Thoracic aorta (tissue), 2 donors: ENCODE data around the gene RARB. TPM values are rescaled to one million over a fixed set of nuclear protein-coding genes. Genes with fewer than 3 reads are reported as not detected.

Source experiments
- ATAC-seq: fragments of 150-250 bp; one replicate; pipeline ENCODE4 v1.8.0; 2017; ENCODE audit warnings: low read depth; ENCODE audit not compliant: insufficient number of reproducible peaks, low FRiP score
- DNase-seq: peaks from one replicate; pipeline ENCODE4 v3.0.0-alpha.2; 2020; ENCODE audit warnings: low spot score
- H3K27ac ChIP-seq, 2 donors: fragments of 200-600 bp; sonication (generic); 1 replicate in 1 of 2; 2 replicates in 1 of 2; pipeline ENCODE4 v1.5.1; 2016; ENCODE audit warnings: mild to moderate bottlenecking in 2 of 2, moderate library complexity in 2 of 2
- H3K27me3 ChIP-seq: fragments of 200-600 bp; sonication (generic); replicated peaks from 2 replicates; pipeline ENCODE4 v1.6.0; 2016; ENCODE audit warnings: mild to moderate bottlenecking; ENCODE audit not compliant: insufficient read depth
- H3K36me3 ChIP-seq: fragments of 200-600 bp; sonication (generic); one replicate; pipeline ENCODE4 v1.5.1; 2016
- H3K4me1 ChIP-seq, 2 donors: fragments of 200-600 bp; sonication (generic); 1 replicate in 1 of 2; 2 replicates in 1 of 2; pipeline versions ENCODE4 v1.5.1 to v1.6.0; 2016; ENCODE audit warnings: low read depth in 2 of 2, mild to moderate bottlenecking in 1 of 2; ENCODE audit not compliant: control insufficient read depth in 1 of 2
- H3K4me3 ChIP-seq: fragments of 200-600 bp; sonication (generic); 2 replicates; pipeline ENCODE4 v1.5.1; 2016; ENCODE audit warnings: mild to moderate bottlenecking
- H3K9me3 ChIP-seq: fragments of 200-600 bp; sonication (generic); 2 replicates; pipeline ENCODE4 v1.5.1; 2016
- total RNA-seq, 2 donors: library from RNA; depleted of rRNA; stranded (reverse); fragments of >200 nt; gene quantifications; one replicate each; pipeline versions ENCODE4 v1.1.0 to v1.2.3, GENCODE V29; 2016
- TF ChIP-seq, protein P1 (sequence below): fragments of 200-600 bp; sonication (generic); IDR thresholded peaks from one replicate; pipeline ENCODE4 v1.5.1; 2019; ENCODE audit warnings: antibody characterized with exemption

Gene RARB
- total RNA-seq, 2 donors from 2014 or later: 3.8 to 12.3 TPM

DNA sequence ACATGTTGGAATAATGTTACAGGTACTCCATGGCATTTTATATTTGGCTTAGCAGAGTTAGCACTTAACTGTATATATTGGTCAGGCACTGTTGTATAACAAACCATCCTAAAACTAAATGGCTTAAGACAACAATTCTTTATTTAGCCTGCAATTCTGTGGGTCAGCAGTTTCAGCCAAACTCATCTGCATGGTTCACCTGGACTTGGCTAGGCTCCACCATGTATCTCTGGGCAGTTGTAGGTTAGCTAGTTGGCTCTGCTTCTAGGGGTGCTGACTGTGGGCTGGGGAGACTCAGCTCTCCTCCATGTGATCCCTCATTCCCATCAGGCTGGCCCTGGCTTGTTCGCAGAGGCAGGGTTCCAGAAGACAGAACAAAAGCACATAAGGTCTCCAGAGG, 34.4 kb downstream of the RARB start:
- Histone ChIP-seq H3K27me3 (no peaks in the 10 kb centered on the region), H3K4me1 (peaks cover 10 to 22% of the 10 kb centered on the region in 2 donors), H3K9me3 (no peaks in the 10 kb centered on the region), H3K36me3 (no peaks in the 10 kb centered on the region), H3K4me3 (no peak overlapping the region), H3K27ac (no peak overlapping the region)
- DNase-seq: no peak
- ATAC-seq: no peak
- TF ChIP-seq, protein P1, sequence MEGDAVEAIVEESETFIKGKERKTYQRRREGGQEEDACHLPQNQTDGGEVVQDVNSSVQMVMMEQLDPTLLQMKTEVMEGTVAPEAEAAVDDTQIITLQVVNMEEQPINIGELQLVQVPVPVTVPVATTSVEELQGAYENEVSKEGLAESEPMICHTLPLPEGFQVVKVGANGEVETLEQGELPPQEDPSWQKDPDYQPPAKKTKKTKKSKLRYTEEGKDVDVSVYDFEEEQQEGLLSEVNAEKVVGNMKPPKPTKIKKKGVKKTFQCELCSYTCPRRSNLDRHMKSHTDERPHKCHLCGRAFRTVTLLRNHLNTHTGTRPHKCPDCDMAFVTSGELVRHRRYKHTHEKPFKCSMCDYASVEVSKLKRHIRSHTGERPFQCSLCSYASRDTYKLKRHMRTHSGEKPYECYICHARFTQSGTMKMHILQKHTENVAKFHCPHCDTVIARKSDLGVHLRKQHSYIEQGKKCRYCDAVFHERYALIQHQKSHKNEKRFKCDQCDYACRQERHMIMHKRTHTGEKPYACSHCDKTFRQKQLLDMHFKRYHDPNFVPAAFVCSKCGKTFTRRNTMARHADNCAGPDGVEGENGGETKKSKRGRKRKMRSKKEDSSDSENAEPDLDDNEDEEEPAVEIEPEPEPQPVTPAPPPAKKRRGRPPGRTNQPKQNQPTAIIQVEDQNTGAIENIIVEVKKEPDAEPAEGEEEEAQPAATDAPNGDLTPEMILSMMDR: no peak

DNA sequence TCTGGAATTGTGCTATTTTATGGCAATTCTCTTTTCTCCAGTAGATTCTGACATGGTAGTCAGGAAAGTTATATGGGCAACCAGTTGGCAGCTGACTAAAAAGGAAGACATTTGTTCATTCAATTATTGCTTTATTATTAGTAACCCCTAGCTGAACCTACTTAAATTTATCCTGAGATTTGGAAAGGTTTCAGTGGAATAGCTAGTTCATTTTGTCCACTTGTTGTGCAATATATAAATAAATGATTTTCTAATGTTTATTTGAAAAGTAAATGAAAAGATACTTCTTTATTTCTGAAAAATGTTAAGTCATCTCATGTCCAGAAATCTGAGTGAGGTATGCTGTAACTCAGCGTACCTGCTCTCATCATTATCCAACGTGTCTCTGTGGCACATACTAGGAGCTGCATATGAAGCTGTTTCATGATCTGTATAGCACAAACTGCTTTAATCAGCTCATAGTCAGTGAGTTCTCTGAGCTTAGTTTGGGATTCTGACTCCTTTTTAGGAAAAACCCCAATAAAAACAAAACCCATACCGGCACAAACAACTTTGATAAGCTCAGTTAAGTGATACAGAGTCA, 35.9 kb downstream of the RARB start:
- DNase-seq (no peak), ATAC-seq (no peak)
- H3K4me1 ChIP-seq: peaks cover 5 to 21% of the 10 kb centered on the region in 2 donors
- H3K4me3 ChIP-seq: no peak overlapping the region
- H3K9me3 ChIP-seq: no peaks in the 10 kb centered on the region
- no peaks in the 10 kb centered on the region for H3K27me3 ChIP-seq
- TF ChIP-seq, protein P1: no peak
- no peak overlapping the region for H3K27ac ChIP-seq
- no peaks in the 10 kb centered on the region for H3K36me3 ChIP-seq

DNA sequence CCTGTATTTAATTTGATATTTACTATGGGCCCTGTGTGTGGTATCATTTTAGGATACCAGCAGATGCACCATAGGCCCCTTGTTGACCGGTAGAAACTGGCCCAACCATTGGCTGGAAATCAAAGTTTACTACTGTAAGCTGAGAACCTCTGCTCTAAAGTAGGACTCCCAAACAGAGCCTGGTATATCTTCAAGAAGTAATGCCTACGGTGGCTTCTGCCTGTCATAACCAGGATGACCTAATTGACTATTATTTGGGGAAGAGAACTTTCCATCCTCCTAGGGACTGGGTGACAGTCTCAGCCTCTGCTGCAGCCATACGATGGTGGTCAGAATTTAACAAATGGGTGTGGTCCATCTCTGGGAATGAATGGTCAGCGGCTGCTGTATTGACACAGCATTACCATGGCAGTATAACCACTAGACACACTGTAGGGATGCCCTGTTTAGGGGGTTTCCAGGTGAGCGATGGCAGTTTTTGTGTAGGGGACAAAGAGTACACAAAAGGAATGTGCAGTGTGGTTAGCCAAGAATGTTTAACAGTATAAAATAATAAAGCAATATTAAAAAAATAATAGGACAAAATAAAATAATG, 37.3 kb downstream of the RARB start:
- no peak overlapping the region for H3K4me3 ChIP-seq
- H3K27ac ChIP-seq: no peak overlapping the region
- TF ChIP-seq, protein P1: no peak
- ATAC-seq (no peak), DNase-seq (no peak)
- no peaks in the 10 kb centered on the region for H3K36me3 ChIP-seq
- H3K4me1 ChIP-seq: peaks cover 10 to 34% of the 10 kb centered on the region in 2 donors
- H3K27me3 ChIP-seq: no peaks in the 10 kb centered on the region
- H3K9me3 ChIP-seq: no peaks in the 10 kb centered on the region

DNA sequence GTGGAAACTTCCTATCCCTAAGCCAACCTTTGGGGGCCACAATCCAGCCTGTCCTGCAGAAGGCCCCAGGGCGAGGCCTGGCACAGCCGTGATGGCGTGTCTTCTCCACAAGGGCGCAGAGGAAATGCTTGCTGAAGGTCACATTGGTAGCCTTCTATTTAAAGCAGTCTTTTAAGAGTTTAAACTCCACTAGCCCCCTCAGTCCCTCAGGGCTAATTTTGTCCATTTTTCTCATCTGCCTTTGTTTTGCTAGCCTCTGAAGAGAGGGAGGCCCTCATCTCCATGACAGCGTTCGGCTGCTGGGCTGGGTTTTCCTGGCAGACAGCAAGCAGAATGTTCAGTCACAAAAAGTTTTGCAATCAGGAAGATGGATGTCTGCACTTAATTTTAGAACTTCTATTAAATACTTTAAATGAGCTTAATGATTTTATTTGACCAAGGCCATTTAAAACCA, 40.8 kb downstream of the RARB start:
- Histone ChIP-seq H3K4me3 (peak overlapping the region; percentile 23), H3K4me1 (peaks cover 17 to 60% of the 10 kb centered on the region in 2 donors), H3K36me3 (no peaks in the 10 kb centered on the region), H3K27ac (peak overlapping the region; percentile 70 to 80), H3K27me3 (no peaks in the 10 kb centered on the region), H3K9me3 (no peaks in the 10 kb centered on the region)
- ATAC-seq (peak; percentile 24), DNase-seq (no peak)
- TF ChIP-seq, protein P1: peak; percentile 39

DNA sequence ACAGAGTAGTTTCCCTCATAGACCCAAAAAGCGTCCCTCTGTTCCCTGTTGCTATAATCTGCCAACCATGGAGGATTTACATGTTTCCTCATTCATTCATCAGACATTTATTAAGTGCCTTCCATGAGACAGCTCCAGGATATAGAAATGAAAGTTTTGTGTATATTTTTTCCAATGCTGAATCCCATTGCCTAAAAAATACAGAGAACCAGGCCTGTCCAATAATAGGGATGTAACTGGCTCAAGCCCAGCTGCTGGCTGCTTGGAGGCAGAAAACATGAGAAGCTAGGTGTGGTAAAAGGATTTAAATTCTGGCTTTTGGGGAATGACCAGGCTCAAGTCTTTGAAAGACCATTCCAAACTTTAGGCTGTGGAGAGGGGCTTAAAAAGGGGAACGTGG, 41.5 kb downstream of the RARB start:
- Histone ChIP-seq H3K4me1 (peaks cover 21 to 64% of the 10 kb centered on the region in 2 donors), H3K9me3 (no peaks in the 10 kb centered on the region), H3K36me3 (no peaks in the 10 kb centered on the region), H3K4me3 (no peak overlapping the region), H3K27ac (peak overlapping the region; percentile 70 to 80), H3K27me3 (no peaks in the 10 kb centered on the region)
- TF ChIP-seq, protein P1: no peak
- no peak for ATAC-seq
- DNase-seq: no peak
